ENCODE data around the gene HIPK1.

- no peak for TF ChIP-seq CTCF (IDR thresholded peaks at IDR 0.05 in 2 of 3, conservative IDR thresholded peaks at IDR 0.05 in 1 of 3; ENCODE audit: borderline replicate concordance in 1 of 3, insufficient read depth in 1 of 3, low read depth in 2 of 3, low read length in 2 of 3)
- no peak for TF ChIP-seq EZH2 (IDR thresholded peaks at IDR 0.05)
- TF ChIP-seq ELF1 (IDR thresholded peaks at IDR 0.05; ENCODE audit: borderline replicate concordance, low read depth), result no peak
- no peak for TF ChIP-seq TCF7L2 (IDR thresholded peaks at IDR 0.05; ENCODE audit: borderline replicate concordance, extremely low read depth, insufficient read depth, insufficient read length)
- no peak for TF ChIP-seq POLR2A (IDR thresholded peaks at IDR 0.05; ENCODE audit: borderline replicate concordance, extremely low read depth, insufficient read depth, insufficient read length)
- TF ChIP-seq MAX (IDR thresholded peaks at IDR 0.05), result no peak
- no peak for TF ChIP-seq YY1 (IDR thresholded peaks at IDR 0.05; ENCODE audit: extremely low read depth, insufficient replicate concordance, low read depth, low read length)
- no peak for TF ChIP-seq EGR1 (IDR thresholded peaks at IDR 0.05; ENCODE audit: low read depth)
- no peak for TF ChIP-seq REST (IDR thresholded peaks at IDR 0.05; ENCODE audit: low read depth)
- TF ChIP-seq CEBPB (IDR thresholded peaks at IDR 0.05; ENCODE audit: low read depth), result no peak
- no peak for TF ChIP-seq POLR2AphosphoS5 (IDR thresholded peaks at IDR 0.05; ENCODE audit: low read depth, low read length)
Observed at GRCh38 chr1:113905435-113905861, 23.7 kb upstream of the HIPK1 start.
